SK-N-DZ (cell line): ENCODE measurements around the gene CHD9.
A peak's percentile ranks its signal among the peaks of the same experiment; 100 is the strongest.

Source experiments
- DNase-seq: peaks from one replicate; pipeline ENCODE4 v3.0.0-alpha.2; 2015; ENCODE audit warnings: low spot score

The CHD9 gene

DNA sequence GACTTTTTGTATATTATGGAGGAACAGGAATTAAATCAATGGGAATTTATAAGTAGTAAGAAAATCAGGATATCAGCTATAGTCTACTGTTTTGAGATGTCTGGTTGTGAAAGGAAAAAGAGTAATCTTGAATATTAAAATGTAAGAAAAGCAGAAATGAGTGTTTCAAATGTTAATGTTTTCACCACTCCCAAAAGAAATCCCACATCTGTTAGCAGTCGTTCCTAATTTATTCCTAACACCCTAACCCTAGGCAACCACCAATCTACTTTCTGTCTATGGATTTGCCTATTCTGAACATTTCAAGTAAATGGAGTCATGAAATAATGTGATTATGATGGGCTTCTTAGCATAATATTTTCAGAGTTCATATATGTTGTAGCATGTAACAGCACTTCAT is 133.0 kb downstream of the CHD9 start:
- no peak for DNase-seq

DNA sequence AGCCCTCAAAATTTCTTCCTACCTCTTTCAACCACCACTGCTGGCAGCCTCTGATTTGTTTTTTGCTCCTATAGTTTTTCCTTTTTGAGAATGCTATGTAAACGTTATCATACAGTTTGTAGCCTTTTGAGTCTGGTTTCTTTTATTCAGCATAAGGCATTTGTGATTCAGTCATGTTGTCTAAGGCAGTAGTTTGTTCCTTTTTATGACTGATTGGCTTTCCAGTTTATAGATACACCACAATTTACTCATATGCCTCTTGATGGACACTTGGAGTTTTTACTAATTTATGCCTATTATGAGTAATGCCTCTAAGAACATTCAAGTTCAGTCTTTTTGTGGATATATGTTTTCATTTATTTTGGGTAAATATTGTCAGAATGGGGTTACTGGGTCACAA is 136.6 kb downstream of the CHD9 start:
- DNase-seq, result no peak

DNA sequence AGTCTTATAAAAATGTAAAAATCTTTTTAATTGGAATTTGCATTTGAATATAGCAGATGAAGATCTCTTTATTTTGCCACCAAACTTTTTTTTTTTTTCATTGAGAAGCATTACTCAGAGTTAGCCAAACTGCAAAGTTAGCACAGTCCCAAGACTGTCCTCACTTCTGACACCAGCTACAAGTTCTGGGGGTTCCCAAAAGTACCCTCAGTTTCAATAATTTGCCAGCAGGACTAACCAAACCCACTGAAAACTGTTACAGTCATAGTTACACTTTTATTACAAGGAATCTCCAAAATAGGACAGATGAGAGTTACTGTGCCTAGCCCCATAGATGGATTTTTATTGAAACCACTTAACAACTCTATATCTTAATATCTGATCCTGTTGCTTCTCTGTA is 144.1 kb downstream of the CHD9 start:
- DNase-seq, result no peak

DNA sequence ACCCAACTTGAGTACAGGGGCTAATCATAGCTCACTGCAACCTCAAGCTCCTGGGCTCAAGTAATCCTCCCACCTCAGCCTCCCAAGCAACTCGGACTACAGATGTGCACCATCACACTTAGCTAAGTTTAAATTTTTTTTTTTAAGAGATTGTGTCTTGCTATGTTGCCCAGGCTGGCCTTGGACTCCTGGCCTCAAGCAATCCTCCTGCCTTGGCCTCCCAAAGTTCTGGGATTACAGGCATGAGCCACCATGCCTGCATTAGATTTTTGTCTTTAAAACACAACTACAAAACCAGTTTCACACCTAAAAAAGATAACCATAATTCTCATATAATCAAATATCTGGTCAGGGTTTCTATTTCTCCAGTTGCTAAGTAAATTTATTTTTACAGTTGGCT is 147.1 kb downstream of the CHD9 start:
- no peak for DNase-seq

DNA sequence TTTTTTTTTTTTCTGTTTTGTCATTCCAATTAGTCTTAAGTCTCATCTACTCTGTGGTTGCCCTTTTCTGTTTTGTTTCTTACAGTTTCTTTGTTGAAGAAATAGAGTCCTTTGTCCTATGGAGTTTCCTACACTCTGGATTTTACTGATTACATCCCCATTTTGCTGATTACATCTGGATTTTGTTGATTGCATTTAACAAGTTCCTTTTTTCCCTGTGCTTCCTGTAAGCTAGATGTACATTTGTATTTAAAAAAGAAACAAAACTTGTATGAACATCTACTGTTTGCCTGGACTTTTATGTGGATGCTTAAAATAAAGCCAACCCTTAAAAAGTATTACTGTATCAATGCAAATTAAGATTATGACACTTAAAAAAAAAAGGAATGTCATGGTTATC is 147.6 kb downstream of the CHD9 start:
- no peak for DNase-seq

DNA sequence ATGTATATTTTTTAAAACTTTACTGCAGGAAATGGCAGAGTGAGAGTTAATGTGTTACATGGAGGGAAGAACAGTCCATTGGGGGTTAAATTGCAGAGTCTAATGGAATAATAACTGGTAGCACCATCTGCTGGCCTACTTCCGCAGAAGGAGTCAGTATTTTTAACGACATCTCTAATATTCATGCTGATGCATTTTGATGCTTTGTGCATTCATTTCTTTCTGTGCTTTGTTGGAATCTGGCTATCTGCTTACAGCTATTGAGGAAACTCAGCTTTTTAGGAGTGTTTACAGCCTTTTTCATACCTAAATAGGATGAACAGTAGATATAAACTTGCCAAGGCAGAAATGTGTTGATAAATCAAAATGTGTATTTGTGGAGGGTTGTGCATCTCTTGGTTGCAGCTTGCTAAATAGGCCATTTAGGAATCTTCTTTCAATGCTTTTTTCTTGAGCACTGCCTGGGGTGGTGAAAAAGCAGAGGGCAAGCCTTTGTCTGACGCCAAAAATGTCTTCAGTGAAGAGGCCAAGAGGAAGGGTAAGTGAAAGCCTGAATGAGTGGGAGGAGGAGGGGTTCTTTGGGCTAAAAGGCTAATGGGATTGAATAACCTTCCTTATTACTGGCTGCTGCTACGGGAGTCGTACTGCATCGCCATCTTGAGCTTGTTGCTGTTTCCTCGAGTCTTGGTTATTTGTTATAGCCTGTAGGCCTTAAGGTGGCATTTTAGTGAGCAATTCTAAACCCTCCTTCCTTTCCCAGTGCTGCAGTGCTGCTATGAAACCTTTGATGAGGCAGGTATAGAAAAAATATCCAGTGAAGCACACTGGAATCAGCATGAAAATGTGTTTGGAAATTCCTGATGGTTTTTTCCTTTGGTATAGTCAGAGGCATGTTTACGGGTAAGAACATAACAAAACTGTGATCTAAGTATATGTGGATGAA is 153.3 kb downstream of the CHD9 start:
- DNase-seq, result peak; percentile 95

DNA sequence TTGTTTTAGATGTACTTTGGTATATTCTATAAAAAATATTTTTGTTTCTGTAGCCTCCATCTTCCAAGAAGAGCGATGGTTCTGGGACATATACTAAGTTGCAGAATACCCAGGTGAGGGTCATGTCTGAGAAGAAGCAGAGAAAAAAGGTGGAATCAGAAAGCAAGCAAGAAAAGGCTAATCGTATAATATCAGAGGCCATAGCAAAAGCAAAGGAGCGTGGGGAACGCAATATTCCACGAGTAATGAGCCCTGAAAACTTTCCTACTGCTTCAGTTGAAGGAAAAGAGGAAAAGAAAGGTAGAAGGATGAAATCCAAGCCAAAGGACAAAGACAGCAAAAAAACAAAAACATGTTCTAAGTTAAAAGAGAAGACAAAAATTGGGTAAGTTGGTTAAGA is 154.6 kb downstream of the CHD9 start:
- DNase-seq, result no peak

DNA sequence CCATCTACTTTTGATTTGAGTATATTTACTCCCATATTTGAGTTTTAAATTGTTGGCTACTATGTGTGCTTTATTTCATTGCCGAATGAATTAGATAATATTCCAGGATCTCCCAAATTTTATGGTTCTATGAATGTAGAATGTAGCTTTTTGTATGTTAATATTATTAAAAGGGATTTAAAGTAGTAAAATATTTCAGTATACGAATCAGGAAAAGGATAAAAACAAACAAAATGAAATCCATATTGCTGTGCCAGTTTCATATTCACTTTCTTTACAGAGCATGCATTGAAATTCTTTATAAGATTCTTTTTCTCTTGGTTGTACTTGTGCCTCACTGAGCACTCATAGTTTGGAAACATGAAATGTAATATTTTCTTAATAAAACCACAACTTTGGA is 155.1 kb downstream of the CHD9 start:
- DNase-seq, result no peak

DNA sequence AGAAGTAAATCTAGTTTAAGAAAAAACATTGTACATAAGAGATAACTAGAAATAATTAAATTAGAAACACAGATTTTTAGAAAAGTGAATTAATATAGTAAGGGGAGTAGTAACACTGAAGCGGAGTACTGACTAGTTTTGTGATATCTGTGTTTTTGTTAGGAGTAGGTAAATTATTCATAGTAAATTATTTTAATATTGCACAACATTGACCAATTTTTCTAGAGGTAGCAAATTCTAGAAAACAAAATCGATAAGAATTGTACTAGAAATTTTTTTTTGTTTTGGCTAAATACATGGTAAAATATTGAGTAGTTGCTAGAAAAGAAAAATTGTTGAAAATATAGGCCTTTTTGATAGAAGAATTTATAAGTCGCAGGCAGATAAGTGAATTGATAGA is 156.5 kb downstream of the CHD9 start:
- no peak for DNase-seq

DNA sequence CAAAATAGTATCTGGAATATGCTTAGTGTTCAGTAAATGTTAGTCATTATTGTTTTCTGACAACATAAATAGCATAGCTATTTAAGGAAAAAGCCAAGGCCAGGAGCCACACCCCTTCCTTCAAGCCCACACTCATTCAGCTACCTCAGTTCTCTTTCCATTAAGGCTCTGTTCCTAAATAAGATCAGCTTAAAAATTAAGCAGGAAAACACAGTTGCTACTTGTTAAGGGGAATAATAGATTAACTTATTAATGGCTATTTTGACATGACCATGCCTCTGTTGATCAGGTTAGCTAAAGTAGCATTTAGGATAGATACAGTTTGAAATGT is 158.1 kb downstream of the CHD9 start:
- no peak for DNase-seq

DNA sequence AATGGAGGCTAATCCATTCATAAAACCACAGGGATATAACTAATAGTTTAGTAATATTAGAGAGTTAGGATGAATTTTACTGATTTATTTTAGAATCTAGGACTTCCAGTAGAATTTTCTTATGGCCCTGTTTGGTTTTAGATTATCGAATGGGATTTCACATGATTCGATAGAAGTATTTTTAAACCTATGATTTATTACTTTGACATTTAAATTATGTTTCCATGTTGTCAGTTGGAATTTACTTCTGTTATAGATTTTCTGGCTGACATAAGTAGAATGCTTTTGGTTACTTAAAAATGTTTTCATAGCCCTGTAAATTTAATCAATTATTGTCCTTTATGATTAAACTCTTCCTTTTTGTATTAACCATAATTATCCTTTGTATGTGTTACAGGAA is 158.8 kb downstream of the CHD9 start:
- no peak for DNase-seq

DNA sequence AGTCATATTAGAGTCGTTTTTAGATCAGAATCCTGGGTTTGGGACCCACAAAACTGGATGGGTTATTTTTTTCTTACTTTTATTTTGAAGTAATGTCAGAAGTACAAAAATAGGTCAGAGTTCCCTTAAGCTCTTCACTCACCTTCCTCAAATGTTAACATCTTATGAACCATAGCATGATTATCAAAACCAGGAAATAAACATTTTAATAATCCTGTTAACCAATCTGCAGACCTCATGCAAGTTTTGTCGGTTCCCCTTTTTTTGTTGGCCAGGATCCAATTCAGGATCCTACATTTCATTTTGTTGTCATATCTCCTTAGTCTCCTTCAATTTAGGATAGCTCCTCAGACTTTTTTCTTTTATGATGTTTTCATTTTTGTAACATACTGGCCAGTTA is 162.0 kb downstream of the CHD9 start:
- no peak for DNase-seq

DNA sequence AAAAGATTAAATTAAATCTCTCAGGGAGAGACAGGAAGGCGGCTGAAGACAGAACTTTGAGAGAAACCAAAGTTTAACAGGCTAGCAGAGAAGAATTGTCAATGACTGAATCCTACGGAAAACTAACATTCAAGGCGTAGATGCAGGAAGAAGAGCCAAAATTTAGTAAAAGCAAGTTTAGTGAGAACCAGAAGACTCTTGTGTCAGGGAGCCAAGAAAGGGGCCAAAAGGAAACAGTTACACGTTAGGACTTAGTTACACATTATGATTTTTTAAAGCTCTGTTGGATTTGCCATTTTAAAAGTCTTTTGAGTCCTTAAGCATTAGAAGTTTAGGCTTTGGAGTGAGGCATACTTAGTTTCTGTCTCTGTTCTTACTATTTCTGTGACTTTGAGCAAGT is 164.6 kb downstream of the CHD9 start:
- DNase-seq, result no peak

DNA sequence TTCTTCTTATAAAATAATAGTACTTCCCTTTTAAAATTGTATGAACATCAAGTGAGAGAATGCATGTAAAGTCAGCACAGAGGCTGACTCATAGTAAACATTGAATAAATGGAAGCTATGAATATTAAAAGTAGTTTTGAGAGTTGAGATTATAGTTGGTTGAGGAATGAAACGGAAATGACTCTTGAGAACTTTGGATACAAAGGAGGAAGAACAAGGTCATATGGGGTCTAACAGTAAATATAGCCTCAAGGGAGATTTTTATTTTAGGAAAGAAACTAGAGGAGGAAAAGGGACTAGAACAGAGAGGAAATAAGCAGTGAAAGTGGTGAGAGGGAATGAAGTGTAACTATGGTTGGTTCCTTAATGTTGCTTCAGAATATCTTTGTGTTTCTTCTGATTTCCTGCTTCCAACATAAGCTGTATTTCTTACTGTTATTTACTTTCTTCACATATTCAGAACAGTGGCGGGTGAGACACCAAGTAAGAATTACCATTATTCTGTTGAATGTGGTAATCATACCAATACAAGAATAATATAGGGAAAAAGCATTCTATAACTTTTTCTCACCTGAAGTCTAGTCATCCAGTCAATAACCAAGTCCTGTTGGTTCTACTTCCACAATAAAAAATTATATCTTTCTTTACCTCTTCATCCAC is 165.1 kb downstream of the CHD9 start:
- no peak for DNase-seq

DNA sequence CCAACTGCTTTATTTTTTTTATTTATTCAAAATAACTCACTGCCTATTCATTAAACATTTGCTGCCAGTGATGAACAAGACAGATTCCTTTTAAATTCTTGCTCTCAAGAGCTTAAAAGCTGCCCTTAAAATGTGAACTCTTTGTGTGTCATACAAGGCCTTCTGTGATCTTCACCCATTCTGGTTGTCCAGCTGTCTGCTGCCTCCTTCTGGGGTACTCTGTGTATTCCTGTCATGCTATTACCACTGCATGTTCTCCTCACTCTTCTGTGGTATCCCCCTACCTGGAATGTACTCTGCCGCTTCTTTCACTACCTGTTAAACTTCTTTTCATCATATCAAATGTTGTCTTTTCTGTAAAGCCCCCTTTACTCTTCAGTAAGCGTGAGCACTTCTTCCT is 165.8 kb downstream of the CHD9 start:
- no peak for DNase-seq

DNA sequence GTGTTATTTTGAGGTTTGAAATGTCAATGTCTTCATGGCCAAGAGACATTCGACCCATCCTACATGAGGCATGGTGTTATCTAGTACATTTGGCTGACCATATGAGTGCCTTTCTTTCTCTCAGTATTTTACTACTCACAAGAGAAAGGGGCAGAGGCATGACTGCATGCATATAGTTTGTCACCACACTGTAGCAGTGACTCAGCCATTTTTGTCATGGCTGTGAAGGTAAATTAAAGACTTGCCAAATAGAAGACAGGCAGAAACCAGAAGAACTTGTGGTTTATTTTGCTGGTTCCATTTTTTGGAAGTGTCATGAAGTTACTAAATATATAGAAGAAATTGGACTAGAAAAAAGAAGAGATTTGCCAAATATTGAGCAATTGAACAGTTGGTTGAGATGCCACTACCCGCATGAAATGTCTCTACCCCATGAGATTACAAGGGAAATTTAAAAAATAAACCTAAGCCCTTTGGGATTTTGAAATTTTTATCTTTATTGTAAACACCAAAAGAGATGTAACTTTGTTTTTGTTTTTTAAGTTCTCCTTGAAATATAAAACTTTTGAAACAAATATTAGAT is 170.3 kb downstream of the CHD9 start:
- DNase-seq, result no peak

DNA sequence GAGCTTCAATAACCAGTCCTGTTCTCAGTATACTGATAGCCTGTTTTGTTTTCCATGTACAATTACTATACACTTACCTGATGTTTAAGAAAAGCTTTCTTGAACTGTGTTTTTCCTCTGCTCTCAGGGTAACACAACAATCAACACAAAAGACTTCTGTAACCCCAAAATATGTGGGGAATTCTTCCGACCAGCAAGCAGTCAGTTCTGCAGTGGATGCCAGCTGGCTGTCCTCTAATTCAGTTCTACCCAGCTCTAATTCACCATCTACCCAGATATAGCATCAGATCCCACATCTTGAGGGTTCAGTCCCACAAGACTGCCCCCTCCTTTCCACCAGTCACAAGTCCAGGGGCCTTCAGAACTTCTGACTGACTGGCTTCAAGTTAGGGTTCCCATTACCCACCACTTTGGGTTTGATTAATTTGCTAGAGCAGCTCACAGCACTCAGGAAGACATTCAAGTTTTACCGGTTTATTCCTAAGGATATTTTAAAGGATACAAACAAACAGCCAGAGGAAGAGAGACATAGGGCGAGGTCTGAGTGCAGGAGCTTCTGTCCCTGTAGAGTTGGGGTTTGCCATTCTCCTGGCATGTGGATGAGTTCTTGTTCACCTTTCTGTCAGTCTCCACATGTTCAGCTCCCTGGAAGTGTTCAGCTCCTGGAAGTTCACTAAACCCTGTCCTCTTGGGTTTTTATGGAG is 178.2 kb downstream of the CHD9 start:
- DNase-seq, result no peak

DNA sequence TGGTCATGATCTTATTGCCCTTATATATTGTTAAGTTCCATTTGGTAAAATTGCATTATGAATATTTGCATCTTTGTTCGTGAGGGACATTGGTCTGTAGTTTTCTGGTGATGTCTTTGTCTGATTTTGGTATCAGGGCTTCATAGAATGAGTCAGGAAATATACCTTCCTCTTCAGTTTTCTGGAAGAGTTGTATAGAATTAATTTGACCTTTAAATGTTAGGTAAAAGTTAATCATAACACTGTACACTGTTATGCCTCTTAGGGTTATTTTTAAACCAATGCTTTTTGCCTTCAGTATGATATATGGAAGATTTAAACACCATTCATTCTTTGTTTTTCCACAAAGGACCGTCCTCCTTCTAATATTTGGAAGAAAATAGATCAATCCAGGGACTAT is 180.0 kb downstream of the CHD9 start:
- no peak for DNase-seq

DNA sequence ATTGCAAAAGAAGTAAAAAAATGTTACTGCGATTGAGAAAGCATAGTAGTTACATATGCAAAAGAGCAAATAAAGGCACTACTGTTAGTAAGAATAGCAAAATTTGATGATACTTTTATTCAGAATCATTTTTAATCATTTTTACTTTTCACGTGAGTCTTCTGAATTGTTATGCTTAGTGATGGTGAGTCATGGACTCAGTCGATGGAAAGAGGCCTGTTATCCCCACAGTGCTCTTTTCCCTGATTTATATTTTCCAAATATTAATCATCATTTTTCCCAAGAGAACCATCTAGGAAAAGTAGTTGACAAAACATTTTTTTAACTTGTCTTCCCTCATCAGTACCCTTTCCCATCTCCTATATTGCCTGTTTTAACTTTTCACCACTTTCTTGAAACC is 181.1 kb downstream of the CHD9 start:
- DNase-seq, result no peak

DNA sequence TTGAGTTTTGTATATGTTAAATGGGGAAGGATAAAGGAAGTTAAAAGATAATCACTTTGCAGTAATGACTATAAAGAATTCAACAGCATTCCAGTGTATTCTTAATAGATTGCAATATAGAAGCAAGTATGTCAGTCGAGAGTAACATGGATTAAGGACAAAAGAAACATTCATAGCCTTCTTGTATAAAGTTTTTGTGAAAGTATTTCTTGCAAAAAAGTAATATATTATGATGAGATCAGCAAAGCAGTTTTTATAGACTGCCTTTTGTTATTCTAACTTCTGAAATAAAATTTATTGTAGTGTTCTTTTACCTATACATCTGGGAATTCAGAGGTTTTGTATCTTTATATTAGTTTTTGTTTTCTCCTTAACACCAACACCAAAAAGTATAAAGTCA is 194.5 kb downstream of the CHD9 start:
- no peak for DNase-seq

DNA sequence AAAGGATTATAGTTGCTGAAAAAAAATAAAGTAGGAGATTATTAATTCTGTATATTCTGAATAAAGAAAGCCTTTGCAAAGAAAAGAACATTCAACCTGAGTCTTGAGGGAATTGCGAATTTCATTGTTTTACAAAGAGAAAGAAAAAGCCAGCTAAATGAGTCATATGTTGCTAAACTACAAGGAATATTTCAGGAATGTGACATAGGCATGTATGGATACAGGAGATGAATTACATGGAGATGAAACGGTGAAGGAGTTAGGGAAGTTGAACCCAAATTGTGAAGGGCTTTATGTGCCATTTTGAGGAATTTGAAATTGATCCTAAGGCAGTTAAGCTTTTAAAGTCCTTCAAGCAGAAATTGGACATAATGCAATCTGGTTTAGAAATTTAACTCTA is 202.2 kb downstream of the CHD9 start:
- no peak for DNase-seq

DNA sequence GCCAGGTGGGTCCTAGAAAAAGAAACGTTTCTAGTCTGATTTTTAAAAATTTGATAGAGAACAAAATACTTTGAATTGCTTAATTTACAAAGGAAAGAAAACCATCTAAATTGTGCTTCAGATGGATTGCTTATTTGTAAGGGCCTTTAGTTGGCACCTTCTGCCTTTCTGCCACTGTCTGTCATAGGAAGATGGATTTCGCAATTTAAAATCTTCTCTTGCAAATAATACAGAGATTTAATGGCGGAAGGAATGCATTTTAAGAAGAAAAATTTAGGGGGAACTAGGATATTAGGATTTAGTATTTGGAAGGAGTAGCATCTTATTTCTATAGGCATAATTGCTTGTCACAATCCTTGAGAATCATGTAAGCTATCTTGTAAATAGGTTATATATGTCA is 204.0 kb downstream of the CHD9 start:
- DNase-seq, result no peak
